Glomerular visceral epithelial cell (primary cell): Measurements from ENCODE around the gene GPR78.

Experiments
- DNase-seq: peaks from one replicate; pipeline ENCODE4 v3.0.0-alpha.2; 2016; ENCODE audit errors: extremely low spot score

GPR78 gene, protein sequence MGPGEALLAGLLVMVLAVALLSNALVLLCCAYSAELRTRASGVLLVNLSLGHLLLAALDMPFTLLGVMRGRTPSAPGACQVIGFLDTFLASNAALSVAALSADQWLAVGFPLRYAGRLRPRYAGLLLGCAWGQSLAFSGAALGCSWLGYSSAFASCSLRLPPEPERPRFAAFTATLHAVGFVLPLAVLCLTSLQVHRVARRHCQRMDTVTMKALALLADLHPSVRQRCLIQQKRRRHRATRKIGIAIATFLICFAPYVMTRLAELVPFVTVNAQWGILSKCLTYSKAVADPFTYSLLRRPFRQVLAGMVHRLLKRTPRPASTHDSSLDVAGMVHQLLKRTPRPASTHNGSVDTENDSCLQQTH

DNA sequence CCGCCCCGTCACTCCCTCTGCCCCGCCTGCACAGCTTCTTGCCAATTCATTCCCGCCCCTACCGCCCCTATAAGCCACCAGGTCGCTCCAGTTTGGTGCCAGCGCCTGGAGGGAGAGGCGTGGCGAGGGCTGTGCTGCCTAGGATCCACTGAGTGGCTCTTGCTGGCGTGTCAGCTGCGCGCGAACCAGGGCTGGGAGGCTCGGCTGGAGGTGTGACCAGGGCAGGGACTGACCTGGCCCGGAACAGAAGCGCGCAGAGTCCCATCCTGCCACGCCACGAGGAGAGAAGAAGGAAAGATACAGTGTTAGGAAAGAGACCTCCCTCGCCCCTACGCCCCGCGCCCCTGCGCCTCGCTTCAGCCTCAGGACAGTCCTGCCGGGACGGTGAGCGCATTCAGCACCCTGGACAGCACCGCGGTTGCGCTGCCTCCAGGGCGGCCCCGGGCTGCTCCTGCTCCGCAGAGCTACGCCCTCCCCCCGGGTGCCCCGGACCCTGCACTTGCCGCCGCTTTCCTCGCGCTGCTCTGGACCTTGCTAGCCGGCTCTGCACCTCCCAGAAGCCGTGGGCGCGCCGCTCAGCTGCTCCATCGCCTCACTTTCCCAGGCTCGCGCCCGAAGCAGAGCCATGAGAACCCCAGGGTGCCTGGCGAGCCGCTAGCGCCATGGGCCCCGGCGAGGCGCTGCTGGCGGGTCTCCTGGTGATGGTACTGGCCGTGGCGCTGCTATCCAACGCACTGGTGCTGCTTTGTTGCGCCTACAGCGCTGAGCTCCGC lies at the start of gene GPR78:
TSS of gene GPR78 (plus strand) at position 72 of the 773 bp plus-strand sequence. CDS start at position 663, 591 bp downstream.
- DNase-seq, result peak; percentile 24

DNA sequence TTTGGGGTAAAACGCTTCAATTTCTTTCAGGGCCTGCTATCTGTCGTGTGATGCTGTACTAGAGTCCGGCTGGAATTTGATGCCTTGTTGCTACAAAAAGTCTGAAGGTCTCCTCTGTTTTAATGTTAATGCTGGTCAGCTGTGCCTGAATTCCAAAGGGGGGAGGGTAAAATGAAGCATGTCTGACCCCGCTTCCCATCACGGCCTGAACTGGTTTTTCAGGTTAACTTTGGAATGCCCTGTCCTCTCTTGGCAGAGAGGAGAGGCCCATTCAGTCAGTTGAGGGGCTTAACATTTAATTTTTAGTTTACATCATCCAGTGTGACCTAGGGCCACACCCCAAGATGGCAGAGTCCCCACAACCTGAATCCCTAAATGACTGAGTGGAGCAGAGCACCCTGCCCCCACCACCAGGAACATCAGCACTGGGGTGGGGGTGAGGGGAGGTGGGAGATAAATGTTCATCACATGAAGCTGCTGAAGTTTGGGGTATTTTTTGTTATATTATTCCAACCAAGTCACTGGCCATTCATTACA lies 47.9 kb upstream of the GPR78 start:
- no peak for DNase-seq

DNA sequence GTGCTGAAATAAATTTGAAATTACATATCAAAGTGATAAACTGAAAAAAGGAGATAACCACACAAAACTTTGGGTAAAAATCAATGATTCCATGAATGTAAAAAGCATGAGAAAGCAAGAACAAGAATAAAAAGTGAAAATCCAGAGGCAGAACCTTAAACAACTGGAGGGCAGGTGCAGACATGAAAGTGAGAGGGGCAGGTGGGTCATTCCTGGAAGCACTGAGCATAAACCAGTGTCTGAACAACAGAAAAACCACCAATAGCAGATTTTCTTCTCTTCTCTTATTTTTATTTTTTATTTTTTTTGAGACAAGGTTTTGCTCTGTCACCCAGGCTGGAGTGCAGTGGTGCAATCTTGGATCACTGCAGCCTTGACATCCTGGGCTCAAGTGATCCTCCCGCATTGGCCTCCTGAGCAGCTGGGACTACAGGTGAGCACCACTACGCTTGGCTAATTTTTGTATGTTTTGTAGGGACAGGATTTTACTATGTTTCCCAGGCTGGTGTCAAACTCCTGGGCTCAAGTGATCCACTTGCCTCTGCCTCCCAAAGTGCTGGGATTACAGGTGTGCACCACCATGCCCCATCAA lies 46.8 kb upstream of the GPR78 start:
- no peak for DNase-seq

DNA sequence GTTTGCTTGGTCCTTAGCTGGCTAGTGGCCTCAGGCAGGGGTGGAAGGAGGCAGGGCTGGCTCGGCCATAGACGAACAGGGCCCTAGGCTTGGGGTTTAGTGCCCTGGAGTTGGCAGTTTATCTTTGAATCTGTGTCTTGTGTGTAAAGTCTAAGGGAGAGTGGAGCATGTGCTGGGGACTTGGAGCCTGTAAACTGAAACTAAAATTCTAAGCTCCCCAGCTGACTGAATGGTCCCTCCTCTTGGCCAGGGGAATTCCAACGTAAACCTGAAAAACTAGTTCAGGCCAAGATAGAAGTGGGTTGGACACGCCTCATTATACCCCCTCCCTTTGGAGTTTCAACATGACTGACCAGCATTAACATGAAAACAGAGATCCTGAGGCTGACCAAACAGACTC lies 46.1 kb upstream of the GPR78 start:
- peak; percentile 78 for DNase-seq

DNA sequence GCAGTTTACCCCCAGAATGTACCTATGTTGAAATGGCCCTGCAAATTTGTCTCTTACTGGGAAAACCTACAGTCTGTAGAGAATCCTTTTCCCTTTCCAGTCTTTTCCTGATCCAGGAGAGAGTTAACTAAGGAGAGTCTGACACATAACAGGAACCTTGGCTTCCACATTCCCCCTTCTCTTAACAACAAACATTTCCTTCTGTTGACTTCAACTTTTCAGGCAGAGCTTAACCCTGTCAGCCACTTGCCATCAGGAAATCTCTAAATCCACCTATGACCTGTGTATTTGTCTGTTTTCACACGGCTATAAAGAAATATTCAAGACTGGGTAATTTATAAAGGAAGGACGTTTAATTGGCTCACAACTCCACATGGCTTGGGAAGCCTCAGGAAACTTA lies 45.6 kb upstream of the GPR78 start:
- no peak for DNase-seq

DNA sequence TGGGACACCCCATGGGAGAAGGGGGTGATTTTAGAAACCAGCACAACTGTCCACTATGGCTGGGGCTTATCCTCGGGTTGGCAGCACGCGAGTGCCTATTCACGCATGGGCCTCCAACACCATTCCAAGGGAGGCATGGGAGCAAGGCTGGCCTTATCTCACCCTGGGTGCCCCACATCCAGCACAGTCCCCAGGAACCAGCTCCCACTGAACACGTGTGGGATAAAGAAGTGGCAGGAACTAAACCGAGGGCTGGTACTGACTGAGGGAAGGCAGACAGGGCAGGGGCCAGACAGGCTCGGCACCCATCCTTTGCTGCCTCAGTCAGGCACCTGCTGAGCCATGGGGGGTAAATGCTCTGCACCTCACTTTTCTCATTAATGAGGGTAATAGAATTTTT lies 43.7 kb upstream of the GPR78 start:
- no peak for DNase-seq

DNA sequence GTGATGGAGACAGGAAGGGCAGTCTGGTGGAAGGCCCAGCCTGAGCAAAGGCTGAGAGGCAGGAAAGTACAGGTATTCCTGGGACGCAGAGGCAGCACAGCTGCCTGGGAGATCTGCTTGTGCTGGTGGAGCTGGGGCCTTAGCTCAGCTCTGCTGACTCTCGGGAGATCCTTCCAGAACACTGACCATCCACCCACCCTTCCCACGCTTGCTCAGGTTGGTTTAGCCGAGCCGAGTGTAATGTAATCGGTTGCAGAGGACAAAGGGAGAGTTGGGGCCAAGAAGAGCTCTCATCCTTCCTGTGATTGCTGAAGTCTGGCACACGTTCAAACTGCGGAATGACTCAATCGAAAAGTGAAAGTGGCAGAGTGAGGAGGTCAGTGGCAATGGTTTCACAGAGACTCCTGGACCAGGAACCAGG lies 43.1 kb upstream of the GPR78 start:
- DNase-seq, result peak; percentile 91

DNA sequence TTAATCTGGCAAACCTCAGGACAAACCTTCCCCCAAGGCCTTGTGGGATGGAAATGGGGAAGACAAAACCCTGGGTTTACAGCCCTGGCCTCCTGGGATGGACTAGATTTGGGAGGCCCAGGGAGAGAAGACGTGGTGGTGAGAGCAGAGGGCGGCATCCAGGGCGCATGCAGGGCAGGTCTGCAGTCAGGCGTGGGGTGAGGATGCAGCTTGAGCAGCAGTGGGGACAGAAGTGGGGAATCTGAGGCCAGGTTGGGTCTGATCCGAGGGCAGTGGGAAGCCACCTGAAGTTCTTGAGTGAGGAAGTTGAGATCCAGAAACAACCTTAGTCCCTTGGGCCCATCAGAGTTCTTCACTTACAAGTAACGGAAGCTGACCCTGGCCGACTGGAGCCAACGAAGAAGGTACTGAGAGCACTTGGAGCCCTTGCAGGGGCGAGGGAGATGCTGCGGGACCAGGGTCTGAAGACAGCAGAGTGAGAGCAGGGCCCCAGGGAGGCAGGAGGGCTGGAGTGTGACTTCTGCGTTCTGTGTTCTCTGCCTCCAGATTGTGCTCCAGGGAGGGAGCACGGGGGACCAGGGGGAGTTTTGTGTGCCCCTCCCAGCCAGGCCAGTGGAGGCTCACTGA lies 42.0 kb upstream of the GPR78 start:
- no peak for DNase-seq

DNA sequence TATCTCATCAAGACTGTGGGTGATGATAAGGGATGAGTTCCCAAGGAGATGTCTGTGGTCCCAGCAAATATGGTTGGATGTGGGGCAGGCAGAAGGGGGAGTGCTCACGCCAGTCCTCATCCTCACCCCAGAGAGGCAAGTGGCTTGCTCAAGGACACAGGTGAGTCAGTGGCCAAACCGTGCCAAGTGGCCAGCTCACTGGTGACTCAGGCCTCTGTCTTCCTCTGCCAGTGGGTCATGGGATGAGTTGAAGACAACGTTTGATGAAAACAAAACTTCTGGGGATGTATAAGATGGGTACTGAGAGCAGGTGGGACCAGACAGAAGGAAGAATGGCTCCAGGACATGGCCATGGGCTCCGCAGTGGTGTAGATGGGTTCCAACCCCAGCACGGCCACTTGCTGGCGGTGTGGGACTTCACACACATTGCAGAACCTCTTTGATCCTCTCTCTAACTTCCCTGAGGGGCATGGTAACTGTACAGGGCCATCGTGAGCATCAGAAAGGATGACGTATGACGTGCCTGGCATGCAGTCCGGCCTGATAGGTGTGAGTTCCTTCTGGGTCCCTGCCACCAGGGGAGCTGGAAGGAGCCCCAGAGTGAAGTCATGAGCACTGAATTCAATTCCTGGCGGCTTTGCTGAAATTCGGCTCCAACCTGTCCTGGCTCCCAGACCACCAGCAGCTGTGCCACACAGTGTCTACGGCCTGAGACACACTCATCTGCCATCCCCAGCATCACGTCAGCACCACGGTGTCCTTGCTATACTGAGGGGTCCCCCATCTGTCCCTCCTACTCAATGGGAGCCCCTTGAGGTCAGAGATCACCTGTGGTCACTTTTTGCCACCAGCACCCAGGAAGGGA lies 41.3 kb upstream of the GPR78 start:
- DNase-seq, result peak; percentile 56

DNA sequence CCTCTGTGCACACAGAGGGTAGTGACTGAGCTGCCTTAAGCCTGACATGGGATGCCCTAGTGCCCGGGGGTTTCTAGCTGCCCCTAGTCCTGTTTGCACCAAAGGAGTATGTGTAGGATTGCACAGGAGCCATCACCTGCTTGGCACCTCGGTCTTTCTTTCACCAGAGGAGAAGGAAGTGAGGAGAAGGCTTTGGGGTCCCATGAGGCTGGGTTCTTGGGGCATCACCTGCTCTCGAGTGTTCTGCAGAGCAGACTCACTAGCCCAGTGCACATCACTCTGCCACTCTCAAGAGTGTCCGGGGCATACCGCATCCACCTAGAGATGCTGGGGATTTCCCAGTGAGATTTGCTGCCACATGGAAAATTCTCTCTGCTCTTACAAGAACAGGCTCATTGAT lies 40.5 kb upstream of the GPR78 start:
- DNase-seq, result no peak

DNA sequence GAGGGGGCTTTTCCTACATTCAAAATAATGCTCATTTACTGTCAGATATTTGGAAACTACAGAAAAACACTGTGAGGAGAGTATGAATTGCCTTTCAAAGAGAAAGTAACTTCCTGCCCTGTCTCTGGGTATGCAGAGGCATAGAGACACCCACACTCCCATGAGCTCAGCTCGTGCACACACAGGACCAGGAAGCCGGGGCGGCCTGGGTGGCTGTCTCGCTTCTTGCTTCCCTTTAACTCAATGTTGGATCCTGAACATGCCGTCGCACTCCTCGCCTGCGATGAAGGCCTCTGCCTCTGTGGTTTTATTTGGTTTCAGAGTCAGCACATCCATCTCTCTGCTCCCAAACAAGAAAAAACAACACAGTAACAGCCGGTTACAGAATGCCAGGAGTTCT lies 40.1 kb upstream of the GPR78 start:
- no peak for DNase-seq

DNA sequence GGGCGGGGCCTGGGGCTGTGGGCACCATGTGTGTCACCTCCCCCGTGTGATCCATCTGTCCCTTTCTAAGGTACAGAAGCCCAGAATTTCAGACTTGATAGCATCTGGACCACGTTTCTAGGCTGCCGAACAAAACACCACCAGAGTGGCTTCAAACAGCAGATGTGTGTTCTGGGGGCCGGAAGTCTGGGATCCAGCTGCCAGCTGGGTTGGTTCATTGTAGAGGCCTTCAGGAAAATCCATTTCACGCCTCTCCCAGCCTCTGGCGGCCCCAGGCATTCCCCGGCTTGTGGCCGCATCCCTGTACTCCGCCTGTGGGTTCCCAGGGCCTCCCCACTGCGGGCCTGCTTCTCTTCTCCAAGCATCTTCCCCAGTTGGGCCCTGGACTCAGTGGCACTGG lies 39.6 kb upstream of the GPR78 start:
- no peak for DNase-seq

DNA sequence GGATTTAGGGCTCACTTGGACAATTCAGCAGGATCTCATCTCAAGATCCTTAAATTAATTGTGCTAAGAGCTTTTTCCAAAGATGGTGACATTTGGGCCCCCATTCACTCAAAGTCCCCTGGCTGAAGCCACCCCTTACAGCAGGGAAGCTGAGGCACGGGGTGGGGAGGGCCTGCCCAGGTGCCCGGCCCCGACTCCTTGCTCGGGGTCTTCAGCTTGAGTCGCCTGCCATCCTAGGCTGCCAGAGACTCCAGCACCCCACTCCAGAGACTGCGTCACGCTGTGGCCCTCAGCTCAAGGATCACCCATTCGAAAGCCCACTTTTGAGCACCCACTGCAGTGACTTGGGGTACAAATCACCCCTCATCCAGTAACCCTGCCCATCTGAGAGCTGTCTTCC lies 39.2 kb upstream of the GPR78 start:
- no peak for DNase-seq

DNA sequence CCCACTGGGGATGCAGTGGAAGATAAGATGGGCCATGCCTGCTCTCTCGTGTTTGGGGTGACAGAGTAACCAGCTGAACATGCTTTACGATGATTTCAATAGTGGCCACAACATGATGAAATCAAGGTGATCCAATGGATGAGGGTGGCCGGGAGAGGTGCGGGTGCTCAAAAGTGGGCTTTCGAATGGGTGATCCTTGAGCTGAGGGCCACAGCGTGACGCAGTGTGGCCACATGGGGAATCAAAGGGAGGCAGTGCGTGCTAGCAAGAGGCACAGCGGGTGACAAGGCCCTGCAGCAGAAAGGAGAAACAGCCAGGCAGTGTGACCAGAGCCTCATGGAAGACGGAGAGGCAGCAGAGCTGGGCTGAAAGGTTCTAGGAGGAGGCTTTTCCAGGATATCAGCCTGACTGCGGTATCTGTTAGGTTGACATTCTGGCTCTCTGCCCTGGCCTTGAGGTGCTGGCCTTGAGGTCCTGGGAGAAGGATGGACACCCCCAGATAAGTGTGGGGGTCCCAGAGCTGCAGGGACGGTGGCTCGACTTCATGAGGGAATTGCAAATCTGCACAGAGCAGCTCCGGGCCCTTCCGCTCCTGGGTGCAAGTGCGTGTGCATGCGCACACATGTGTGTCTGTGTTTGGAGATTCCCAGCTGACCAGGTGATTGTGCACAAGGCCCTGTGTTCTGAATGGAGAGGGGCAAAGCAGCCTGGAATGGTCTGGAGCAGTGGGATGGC lies 38.0 kb upstream of the GPR78 start:
- DNase-seq, result no peak

DNA sequence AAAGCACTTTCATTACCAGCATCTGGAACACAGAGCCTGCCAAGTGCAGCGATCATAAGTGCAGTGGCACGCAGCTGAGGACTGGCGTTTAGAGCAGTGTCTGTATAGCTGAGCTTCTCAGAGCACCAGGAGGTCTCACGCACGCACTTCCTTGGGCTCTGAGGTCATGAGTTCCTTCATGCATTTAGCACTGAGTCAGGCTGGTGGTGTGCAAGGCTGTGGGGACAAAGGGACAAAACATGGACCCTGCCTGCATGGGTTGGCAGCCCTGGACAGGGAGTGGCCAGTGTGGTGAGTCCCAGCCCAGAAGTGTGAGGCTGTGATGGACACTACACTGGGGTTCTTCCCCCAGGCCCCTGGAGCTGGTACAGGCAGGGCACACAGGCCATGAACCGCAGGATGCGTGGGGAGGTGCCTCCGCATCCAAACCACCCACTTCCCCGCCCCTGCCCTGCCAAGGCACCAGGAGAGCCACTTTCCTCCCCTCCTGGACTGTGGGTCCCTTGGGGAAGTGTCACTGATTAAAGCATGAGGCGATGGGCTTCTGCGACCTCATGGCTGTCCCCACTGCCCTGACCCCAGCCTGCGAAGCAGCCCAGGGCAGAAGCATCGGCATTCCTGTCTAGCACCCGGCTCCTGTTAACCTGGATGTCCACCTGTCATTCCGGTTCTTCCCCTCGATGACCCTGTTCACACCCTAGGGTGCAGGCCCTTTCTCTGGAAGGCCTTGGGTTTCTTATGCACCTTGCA lies 37.2 kb upstream of the GPR78 start:
- no peak for DNase-seq

DNA sequence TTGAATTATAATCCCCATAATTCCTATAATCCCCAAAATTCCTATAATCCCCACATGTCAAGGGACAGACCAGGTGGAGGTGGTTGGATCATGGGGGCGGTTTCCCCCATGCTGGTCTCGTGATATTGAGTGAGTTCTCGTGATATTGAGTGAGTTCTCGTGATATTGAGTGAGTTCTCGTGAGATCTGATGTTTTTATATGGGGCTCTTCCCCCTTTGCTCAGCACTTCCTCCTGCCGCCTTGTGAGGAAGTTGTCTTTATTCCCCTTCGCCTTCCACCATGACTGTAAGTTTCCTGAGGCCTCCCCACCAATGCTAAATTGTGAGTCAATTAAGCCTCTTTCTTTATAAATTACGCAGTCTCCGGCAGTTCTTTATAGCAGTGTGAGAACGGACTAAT lies 36.6 kb upstream of the GPR78 start:
- DNase-seq, result no peak

DNA sequence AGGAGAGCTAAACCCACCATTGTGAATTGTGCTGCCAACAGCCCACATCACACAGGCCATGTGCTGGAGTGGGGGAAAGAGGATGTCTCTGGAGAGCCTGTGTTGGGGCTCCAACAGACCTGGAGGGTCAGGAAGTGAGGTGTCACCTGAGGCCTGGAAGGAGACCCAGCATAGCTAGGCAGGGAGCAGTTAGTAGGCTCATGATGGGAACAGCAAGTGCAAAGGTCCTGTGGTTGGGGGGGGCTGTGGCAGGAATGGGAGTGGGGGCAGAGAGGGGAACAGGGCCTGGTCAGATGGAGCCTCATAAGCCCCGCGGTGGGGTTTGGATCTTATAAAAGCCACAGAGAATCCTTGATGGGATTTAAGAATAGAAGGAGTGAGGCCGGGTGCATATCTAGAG lies 35.9 kb upstream of the GPR78 start:
- DNase-seq, result no peak

DNA sequence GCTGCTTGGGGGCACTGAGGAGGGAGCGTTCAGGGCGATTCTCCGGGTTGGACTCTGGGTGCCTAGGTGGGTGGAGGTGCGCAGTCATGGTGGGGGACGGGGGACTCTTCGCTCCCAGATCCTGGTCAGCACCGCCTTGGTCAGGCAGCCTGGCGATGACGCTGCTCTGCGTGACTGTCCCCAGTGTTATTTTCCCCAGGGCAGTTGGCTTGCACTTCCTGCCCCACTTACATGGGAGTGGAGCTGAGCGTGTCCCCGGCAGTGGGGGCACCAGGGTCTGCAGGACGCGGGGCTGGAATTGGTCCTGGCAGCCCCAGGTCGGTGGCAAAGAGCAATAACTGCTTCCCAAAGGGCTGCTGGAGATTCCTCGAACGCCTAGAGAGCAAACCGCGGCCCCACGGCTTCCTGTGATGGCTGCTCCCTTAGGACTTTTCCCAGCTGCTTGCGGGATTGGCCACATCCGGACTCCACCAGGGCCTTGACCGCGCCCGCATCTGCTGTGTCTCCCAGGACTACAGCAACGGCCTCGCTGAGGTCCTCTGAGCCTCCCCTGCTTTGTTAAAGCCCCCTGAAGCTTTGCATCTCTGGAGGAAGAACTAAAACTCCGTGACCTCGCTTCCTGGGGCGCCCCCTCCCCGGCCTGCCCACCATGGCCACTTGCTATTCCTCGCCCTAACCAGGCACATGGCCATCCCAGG lies 35.3 kb upstream of the GPR78 start:
- DNase-seq, result no peak

DNA sequence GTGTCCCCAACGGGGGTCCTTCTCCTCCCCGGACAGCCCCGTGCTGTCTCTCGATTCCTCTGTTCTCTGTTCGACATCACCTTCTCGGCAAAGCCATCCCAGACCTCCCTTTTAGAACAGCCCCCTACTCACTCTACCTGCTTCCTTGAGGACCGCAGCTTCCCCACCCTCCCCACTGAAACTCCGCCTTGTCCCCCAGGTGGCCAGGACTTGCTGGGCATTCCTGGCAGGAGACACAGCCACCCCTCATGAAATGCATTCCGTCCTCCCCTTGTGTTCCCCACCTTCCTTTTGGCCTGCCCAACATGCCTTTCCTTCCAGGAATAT lies 34.8 kb upstream of the GPR78 start:
- DNase-seq, result no peak
